Measurements from ENCODE around the gene RPS6KA5.

The RPS6KA5 gene

GRCh38 chr14:90924621-90925340, 135.7 kb downstream of the RPS6KA5 start:
- DNase-seq: no peak

- DNase-seq: no peak
Measured at GRCh38 chr14:90922141-90922540, 138.3 kb downstream of the RPS6KA5 start.

GRCh38 chr14:90911121-90911520, 149.3 kb downstream of the RPS6KA5 start:
- no peak for DNase-seq

DNA sequence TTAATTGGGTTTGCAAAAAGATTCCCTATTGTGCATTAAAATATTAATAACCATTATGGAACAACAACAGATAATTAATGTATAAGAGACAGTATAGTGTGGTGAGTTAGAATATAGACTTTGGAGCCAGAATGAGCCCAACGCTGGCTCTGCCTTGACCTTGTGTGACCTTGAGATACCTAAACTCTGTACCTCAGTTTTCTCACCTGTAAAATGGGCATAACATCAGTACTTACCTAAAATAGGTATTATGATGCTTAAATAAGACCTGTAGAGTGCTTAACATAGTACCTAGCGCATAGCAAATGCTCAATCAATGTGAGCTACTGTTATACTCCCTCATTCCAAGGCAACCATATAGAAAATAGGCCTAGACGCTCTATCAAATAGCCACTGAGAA, 153.3 kb downstream of the RPS6KA5 start:
- DNase-seq: no peak

DNA sequence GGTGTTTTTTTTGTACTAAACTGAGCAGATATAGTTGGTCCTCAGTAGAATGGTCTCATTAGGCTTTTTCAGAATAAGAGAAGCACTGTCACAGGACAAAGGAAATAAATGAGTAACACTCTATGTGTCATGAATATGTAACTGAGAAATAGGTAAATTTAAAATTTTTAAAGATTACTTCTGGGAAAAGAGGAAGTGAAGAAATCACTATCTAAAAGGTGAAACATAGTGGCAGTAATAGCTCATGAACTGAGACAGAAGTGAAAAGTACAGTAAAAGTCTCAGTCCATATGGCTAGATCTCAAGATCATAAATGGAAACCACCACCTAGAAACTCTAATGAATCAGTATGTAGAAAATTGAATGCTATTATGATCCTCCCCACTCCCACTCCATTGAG, 154.9 kb downstream of the RPS6KA5 start:
- no peak for DNase-seq

- peak; percentile 26 for DNase-seq
Measured at GRCh38 chr14:90903101-90903500, 157.3 kb downstream of the RPS6KA5 start.

DNA sequence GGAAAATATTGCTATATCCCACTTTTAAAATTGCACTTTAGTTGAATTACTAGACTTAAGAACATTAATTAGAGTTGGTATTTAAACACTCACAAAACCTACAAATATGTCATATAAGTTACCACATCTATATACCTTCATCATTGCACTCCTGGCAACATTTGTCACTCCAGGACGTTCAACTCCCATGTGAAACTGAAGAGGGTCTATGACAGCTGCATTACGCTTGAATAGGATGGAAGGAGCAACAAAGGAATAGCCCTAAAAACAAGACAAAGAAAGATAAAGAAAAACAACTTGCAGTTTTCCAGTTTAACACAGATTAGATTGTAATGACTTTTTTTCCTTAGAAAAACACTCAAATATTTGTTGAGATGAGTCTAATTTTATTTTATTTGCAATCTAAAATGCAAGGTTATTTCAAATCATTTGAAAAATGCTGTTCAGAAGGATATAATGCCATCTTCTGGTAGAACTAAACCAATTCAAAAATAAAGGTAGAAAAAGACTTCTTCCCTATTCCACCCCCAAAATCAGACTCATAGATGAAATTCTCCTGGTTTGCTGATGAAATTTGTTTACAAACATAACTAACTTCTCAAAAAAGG, 159.9 kb downstream of the RPS6KA5 start:
- no peak for DNase-seq

DNA sequence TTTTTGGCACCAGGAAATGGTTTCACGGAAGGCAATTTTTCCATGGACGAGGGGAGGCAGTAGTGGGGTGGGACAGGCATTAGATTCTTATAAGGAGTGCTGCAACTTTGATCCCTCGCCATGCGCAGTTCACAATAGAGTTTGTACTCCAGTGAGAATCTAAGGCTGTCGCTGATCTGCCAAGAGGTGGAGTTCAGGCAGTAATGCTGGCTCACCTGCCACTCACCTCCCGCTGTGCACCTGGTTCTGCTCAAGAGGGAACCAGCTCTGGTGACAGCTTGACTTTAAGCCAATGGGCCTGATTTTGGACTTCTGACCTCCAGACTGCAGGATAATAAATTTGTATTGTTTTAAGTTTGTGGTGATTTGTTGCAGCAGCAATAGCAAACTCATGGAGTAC, 163.4 kb downstream of the RPS6KA5 start:
- no peak for DNase-seq

- no peak for DNase-seq
Measured at GRCh38 chr14:90894241-90894640, 166.2 kb downstream of the RPS6KA5 start.

DNA sequence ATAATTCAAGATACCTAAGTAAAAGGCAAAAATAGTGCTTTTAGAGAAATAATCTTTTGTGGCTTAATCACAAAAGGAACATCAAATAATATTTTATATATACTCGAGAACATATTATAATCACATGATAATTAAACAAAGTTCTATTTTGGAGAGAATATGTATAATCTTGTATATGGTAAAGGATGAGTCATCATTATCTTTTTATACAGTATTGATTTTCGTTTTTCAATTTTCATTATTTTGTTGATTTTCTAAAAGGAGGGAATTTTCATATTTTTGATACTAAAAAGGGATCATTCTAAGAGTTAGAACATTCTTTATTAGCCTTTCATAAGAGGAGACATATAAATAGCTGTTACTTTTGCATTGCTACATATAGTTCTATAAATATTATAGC, 166.9 kb downstream of the RPS6KA5 start:
- DNase-seq: no peak

DNA sequence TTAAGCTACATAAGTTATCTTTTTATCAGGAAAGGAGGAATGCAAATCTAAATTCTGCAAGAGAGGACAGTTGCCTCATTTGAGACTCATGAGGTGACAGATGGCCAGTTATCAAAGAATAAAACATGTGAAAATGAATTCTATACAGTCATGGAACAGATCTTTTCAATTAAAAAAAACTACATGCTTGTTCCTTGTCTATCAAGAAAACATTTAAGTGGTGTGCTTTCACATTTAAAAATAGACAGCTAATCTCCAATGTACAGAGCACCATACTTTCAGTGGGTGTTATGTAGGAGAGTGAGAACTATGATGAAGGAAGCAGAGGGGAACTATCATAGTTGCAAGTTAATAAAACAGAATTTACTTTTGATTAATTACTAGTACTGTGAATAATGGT, 167.5 kb downstream of the RPS6KA5 start:
- DNase-seq: no peak

DNA sequence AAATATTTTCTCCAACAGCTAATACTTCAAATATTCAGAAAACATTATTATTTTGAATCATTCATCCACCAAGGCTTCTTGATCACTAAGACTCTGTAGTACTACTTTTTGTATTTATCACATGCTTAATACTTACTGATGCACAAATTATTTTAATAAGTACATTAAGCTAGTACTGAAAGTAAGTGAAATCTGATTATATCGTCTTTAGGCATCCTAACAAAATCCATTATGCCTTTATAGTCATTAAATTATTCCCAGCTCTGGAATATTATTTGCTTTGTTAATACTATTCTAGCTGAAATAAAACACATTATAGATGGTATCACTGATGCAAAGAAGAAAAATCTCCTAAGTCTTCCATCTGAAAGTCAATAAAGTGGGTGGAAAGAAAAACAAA, 169.1 kb downstream of the RPS6KA5 start:
- no peak for DNase-seq

DNA sequence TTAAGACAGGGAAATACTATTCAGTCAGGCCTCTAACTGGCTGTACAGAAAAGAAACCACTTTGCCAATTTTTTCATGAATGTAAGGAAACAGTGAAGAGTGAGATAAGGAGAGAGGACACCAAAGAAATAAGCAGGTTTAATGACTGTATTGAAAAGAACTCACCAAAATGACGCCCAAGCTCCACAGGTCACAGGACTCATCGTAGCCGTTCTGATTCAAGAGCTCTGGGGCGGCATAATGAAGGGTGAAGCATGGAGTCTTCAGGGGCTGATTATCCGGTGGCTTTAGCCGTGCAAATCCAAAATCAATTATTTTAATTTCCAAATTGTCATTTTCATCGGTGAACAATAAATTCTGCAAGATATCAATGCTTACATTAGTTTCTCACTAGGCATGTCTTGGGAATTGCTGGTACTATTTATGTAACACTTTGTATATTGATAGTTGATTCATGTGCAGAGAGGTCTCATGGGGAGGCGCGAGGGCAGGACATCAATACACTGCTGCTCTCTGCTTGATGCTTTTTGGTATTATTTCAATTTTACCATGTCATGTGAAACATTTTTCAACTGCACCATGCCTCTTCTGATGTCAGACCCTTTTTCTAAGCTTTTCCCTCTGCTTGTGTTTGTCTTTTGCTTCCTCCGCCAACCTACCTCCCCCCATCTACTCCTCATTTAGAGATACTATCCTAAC, 170.0 kb downstream of the RPS6KA5 start:
- DNase-seq: no peak

- no peak for DNase-seq
Measured at GRCh38 chr14:90886297-90886815, 174.1 kb downstream of the RPS6KA5 start.

DNA sequence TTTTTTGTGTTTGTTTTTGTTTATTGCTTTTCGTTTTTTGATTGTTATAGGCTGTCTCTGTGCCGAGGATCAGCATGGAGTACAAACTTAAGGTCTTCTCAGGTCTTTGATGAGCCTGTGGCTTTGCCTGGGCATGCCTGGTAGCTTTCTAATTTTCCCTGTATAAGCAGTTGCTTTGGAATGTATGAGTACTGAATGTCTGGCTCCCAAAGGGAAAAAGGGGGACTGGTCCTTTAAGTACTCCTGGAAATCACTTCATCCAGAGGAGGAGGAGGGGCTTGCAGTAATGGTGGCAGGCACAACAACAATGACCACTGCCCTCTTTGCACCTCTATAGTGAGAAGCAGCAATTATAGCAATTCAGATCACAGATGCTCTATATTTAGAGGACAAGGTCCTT, 176.7 kb downstream of the RPS6KA5 start:
- no peak for DNase-seq

GRCh38 chr14:90883197-90883596, 177.2 kb downstream of the RPS6KA5 start:
- DNase-seq: no peak

DNA sequence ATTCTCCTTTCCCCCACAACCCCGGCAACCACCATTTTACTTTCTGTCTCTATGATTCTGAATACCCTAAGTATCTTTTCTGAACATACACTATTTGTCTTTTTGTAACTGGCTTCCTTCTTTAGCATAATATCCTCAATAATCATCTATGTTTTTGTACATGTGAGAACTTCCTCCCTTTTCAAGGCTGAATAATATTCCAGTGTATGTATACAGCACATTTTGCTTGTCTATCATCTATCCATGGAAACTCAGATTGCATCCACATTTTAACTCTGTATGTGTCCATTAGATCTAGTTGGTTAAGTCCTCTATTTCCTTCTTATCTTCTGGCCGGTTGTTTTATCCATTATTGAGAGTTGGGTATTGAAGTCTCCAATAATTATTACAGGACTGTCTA, 180.2 kb downstream of the RPS6KA5 start:
- DNase-seq: no peak

GRCh38 chr14:90874599-90874998, 185.8 kb downstream of the RPS6KA5 start:
- DNase-seq: no peak

DNA sequence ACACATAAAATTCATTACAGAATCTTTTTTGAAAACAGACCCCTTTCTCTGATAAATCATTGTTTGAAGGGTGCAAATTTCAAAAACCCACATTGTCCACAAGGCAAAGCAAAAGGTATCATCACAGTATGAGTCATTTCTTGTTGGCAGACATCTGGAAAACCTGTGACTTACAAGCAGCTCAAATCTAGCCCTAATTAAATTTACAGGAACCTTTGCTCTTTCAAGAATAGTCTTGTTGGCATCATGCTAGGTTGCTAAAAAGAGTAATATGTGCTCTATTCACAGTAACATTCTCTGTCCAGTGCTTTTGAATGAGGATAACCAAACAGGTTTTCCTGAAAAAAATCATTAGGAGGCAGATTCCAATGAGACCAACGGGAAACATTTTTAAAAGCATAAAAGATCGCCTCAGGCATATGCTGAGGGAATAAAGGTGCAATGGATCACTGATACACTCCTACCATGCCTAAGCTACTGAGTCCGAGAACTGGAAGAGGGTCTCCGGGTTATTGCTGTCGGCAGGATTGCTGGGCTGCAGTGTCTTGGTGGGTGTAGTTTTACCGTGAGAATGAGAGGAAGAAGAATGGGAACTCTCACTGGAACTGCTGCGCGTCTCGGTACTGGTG, 188.7 kb downstream of the RPS6KA5 start:
- no peak for DNase-seq

DNA sequence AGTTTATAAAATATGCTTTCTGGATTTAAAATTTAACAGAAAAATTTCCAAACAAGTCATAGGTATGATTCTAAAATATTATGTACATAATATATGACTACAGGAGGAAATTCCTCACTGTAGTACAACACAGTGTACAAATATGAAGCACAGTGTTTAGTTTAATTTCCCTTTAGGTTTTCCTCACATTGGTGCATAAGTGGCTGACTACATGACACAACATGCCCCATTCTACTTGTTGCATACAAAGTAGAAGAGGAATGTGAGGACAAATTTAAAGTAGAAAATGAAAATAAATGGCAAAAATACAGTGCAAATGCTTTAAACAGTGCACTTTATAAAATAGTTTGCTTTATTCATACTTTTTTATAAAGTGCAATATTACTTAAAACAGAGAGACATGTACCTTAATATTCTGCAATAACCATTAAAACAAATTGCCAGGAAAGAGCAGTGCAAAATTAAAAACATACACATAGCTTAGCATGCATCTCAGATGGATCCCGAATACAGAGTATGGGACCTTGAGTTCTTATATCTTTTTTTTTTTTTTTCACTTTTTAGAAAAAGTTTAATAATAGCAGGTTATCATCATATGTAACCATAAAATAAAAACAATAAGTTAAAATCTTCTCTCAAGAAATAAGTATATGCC, 189.4 kb downstream of the RPS6KA5 start:
- no peak for DNase-seq

- no peak for DNase-seq
Measured at GRCh38 chr14:90867501-90867900, 192.9 kb downstream of the RPS6KA5 start.

- DNase-seq: no peak
Measured at GRCh38 chr14:90866833-90867232, 193.6 kb downstream of the RPS6KA5 start.

GRCh38 chr14:90864741-90865140, 195.7 kb downstream of the RPS6KA5 start:
- no peak for DNase-seq
